K562 (cell line): ENCODE results near the gene IP6K3. TPM values are rescaled to one million over a fixed set of nuclear protein-coding genes. Genes with fewer than 3 reads are reported as not detected.

ENCODE experiments used
- ARID2 ChIP-seq: fragments of 450-650 bp; IDR thresholded peaks from 2 replicates; pipeline ENCODE4 v1.6.1; 2017; ENCODE audit warnings: antibody characterized with exemption, mild to moderate bottlenecking
- BRCA1 ChIP-seq, 2 experiments: fragments of 450-650 bp in 1 of 2; sonication (generic) in 1 of 2; formaldehyde crosslinking in 1 of 2; IDR thresholded peaks; 2 replicates each; pipeline versions ENCODE4 v1.5.0 to v1.6.1; 2017 to 2020; ENCODE audit warnings: mild to moderate bottlenecking in 1 of 2, missing genetic modification reagents in 1 of 2
- BRF1 ChIP-seq: IDR thresholded peaks from 3 replicates; pipeline ENCODE4 v1.6.1; 2011; ENCODE audit warnings: borderline replicate concordance, mild to moderate bottlenecking; ENCODE audit not compliant: insufficient read length; ENCODE audit errors: extremely low read depth
- E2F3 ChIP-seq: fragments of 250-450 bp; sonication (Bioruptor Pico); IDR thresholded peaks from 2 replicates; pipeline ENCODE4 v1.4.0; 2020; ENCODE audit warnings: mild to moderate bottlenecking
- ETS2 ChIP-seq: IDR thresholded peaks from 2 replicates; pipeline ENCODE4 v1.6.1; 2016; ENCODE audit warnings: borderline replicate concordance, missing genetic modification characterization, mild to moderate bottlenecking, moderate library complexity, missing compliant biosample characterization; ENCODE audit not compliant: poor library complexity, severe bottlenecking
- ETV6 ChIP-seq, 3 experiments: fragments of 150-350 bp in 1 of 3; sonication (generic) in 1 of 3; formaldehyde crosslinking in 1 of 3; IDR thresholded peaks; 2 replicates each; pipeline versions ENCODE4 v1.6.1 to v1.8.0; 2014 to 2022; ENCODE audit warnings: borderline replicate concordance in 2 of 3, low read depth in 2 of 3, antibody characterized with exemption in 1 of 3, low read length in 1 of 3, mild to moderate bottlenecking in 1 of 3, missing genetic modification reagents in 1 of 3
- GABPA ChIP-seq: fragments of 200-800 bp; sonication (Bioruptor generic); conservative IDR thresholded peaks from 2 replicates; pipeline ENCODE4 v1.6.1; 2016; ENCODE audit warnings: low read depth, missing genetic modification characterization, missing compliant biosample characterization
- MIER1 ChIP-seq: fragments of 450-650 bp; IDR thresholded peaks from 2 replicates; pipeline ENCODE4 v1.6.1; 2016; ENCODE audit warnings: antibody characterized with exemption, mild to moderate bottlenecking, low read depth
- NFATC3 ChIP-seq: fragments of 450-650 bp; IDR thresholded peaks from 2 replicates; pipeline ENCODE4 v1.6.1; 2017; ENCODE audit warnings: mild to moderate bottlenecking
- PURB ChIP-seq: sonication (generic); formaldehyde crosslinking; IDR thresholded peaks from 2 replicates; pipeline ENCODE4 v1.9.0; 2021; ENCODE audit warnings: low read depth, mild to moderate bottlenecking, missing genetic modification reagents
- SP1 ChIP-seq: sonication (generic); formaldehyde crosslinking; IDR thresholded peaks from 2 replicates; pipeline ENCODE4 v1.8.1; 2022; ENCODE audit warnings: mild to moderate bottlenecking, missing genetic modification reagents
- TBL1XR1 ChIP-seq, 2 experiments: IDR thresholded peaks; 2 replicates each; pipeline ENCODE4 v1.6.1; 2012; ENCODE audit warnings: improper control_type of control experiment in 2 of 2, low read length in 2 of 2, mild to moderate bottlenecking in 1 of 2
- TCF7L2 ChIP-seq: fragments of 150-350 bp; IDR thresholded peaks from 2 replicates; pipeline ENCODE4 v1.6.1; 2016; ENCODE audit warnings: low read depth, mild to moderate bottlenecking, low read length, moderate library complexity
- ZKSCAN1 ChIP-seq: fragments of 150-350 bp; IDR thresholded peaks from 2 replicates; pipeline ENCODE4 v1.6.1; 2016; ENCODE audit warnings: low read depth, low read length
- polyA plus RNA-seq, 8 experiments: library from polyadenylated mRNA; depleted of rRNA in 4 of 8; stranded (reverse) in 5 of 8; unstranded in 3 of 8; fragments of >200 nt; fragmentation: Nextera tagmentation in 2 of 8; fragmentation: Illumina TruSeq in 1 of 8; extraction: Ambion mirVana in 2 of 8; extraction: Trizol in 1 of 8; gene quantifications; 2 replicates each; pipeline versions ENCODE4 v1.2.1 to v1.2.3, GENCODE V29; 2011 to 2014; ENCODE audit warnings: inconsistent platforms in 1 of 8, missing spikeins in 1 of 8
- total RNA-seq, 7 experiments: library from RNA; depleted of rRNA in 6 of 7; stranded (reverse); fragments of >200 nt in 6 of 7; fragmentation: Illumina TruSeq in 2 of 7; extraction: Trizol in 2 of 7; gene quantifications; 2 replicates each; pipeline versions ENCODE4 v1.2.1 to v1.2.3, GENCODE V29; 2011 to 2021; ENCODE audit warnings: low replicate concordance in 1 of 7
- TF ChIP-seq, protein P1 (sequence below): fragments of 450-650 bp; formaldehyde crosslinking; IDR thresholded peaks from 2 replicates; pipeline ENCODE4 v1.4.0; 2020; ENCODE audit warnings: mild to moderate bottlenecking, moderate library complexity
- TF ChIP-seq, protein P2 (sequence below), 2 experiments: fragments of 450-650 bp in 1 of 2; sonication (generic) in 1 of 2; formaldehyde crosslinking in 1 of 2; IDR thresholded peaks in 1 of 2; conservative IDR thresholded peaks in 1 of 2; 2 replicates each; pipeline versions ENCODE4 v1.6.1 to v1.8.1; 2016 to 2023; ENCODE audit warnings: mild to moderate bottlenecking in 2 of 2, moderate library complexity in 2 of 2, inconsistent platforms in 1 of 2, missing genetic modification reagents in 1 of 2
- TF ChIP-seq, protein P3 (sequence below): fragments of 450-650 bp; IDR thresholded peaks from one replicate; pipeline ENCODE4 v1.6.1; 2018; ENCODE audit warnings: mild to moderate bottlenecking, moderate library complexity; ENCODE audit not compliant: partially characterized antibody
- TF ChIP-seq, protein P4 (sequence below): sonication (generic); formaldehyde crosslinking; IDR thresholded peaks from 2 replicates; pipeline ENCODE4 v1.8.1; 2022; ENCODE audit warnings: missing genetic modification reagents
- TF ChIP-seq, protein P5 (sequence below): sonication (generic); formaldehyde crosslinking; IDR thresholded peaks from 2 replicates; pipeline ENCODE4 v1.8.1; 2022; ENCODE audit warnings: missing genetic modification reagents
- TF ChIP-seq, protein P6 (sequence below): sonication (generic); formaldehyde crosslinking; IDR thresholded peaks from 2 replicates; pipeline ENCODE4 v1.8.0; 2022; ENCODE audit warnings: missing genetic modification reagents, mild to moderate bottlenecking, moderate library complexity, borderline replicate concordance

Gene IP6K3
- total and polyA plus RNA-seq, 9 of the 15 experiments (the other 6 are each of a cell fraction or from before 2014, with no cell fraction given): not detected

DNA sequence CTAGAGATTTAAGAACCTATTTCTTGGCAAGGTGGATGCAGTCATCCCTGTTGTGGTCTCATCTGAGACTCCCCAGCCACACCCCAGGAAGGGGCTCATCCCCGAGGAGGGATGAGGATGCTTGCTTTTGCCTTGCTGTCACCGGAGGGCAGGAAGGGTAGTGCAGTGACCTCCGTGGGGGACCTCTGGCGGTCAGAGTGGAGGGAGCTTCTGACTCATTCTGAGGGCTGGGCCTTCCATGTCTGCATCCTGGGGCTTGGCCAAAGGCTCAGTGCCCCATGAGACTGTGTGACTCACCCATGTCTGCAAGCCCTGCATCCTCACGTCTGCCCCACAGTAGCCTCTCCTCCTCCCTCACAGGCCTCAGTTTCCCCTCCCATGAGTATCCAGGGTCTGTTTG lies 73.9 kb downstream of the IP6K3 start (continued):
- TF ChIP-seq, protein P1, sequence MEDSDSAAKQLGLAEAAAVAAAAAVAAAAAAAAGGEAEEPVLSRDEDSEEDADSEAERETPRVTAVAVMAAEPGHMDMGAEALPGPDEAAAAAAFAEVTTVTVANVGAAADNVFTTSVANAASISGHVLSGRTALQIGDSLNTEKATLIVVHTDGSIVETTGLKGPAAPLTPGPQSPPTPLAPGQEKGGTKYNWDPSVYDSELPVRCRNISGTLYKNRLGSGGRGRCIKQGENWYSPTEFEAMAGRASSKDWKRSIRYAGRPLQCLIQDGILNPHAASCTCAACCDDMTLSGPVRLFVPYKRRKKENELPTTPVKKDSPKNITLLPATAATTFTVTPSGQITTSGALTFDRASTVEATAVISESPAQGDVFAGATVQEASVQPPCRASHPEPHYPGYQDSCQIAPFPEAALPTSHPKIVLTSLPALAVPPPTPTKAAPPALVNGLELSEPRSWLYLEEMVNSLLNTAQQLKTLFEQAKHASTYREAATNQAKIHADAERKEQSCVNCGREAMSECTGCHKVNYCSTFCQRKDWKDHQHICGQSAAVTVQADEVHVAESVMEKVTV (CRISPR knock-in tag): no peak
- TF ChIP-seq ZKSCAN1 (no peak), TCF7L2 (no peak), SP1 (CRISPR knock-in tag) (no peak), ARID2 (no peak), ETS2 (tag) (no peak), MIER1 (no peak), PURB (no peak), GABPA (tag) (no peak), TBL1XR1 (IDR thresholded peaks at IDR 0.05; ENCODE audit: low read length in 2 of 2) (no peak), ETV6 (IDR thresholded peaks at IDR 0.05; ENCODE audit: borderline replicate concordance in 1 of 2, low read depth in 2 of 2, low read length in 1 of 2) (no peak), ETV6 (CRISPR knock-in tag; IDR thresholded peaks at IDR 0.05; ENCODE audit: borderline replicate concordance) (no peak), NFATC3 (no peak), BRCA1 (IDR thresholded peaks at IDR 0.05) (no peak), BRCA1 (CRISPR knock-in tag; IDR thresholded peaks at IDR 0.05) (no peak), E2F3 (CRISPR knock-in tag) (no peak), BRF1 (no peak)
- TF ChIP-seq, protein P2, sequence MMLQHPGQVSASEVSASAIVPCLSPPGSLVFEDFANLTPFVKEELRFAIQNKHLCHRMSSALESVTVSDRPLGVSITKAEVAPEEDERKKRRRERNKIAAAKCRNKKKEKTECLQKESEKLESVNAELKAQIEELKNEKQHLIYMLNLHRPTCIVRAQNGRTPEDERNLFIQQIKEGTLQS (IDR thresholded peaks at IDR 0.05): peak; percentile 86
- TF ChIP-seq, protein P2 (CRISPR knock-in tag; conservative IDR thresholded peaks at IDR 0.05): no peak
- TF ChIP-seq, protein P3, sequence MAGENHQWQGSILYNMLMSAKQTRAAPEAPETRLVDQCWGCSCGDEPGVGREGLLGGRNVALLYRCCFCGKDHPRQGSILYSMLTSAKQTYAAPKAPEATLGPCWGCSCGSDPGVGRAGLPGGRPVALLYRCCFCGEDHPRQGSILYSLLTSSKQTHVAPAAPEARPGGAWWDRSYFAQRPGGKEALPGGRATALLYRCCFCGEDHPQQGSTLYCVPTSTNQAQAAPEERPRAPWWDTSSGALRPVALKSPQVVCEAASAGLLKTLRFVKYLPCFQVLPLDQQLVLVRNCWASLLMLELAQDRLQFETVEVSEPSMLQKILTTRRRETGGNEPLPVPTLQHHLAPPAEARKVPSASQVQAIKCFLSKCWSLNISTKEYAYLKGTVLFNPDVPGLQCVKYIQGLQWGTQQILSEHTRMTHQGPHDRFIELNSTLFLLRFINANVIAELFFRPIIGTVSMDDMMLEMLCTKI: no peak
- TF ChIP-seq, protein P4, sequence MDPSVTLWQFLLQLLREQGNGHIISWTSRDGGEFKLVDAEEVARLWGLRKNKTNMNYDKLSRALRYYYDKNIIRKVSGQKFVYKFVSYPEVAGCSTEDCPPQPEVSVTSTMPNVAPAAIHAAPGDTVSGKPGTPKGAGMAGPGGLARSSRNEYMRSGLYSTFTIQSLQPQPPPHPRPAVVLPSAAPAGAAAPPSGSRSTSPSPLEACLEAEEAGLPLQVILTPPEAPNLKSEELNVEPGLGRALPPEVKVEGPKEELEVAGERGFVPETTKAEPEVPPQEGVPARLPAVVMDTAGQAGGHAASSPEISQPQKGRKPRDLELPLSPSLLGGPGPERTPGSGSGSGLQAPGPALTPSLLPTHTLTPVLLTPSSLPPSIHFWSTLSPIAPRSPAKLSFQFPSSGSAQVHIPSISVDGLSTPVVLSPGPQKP (CRISPR knock-in tag): no peak
- TF ChIP-seq, protein P5, sequence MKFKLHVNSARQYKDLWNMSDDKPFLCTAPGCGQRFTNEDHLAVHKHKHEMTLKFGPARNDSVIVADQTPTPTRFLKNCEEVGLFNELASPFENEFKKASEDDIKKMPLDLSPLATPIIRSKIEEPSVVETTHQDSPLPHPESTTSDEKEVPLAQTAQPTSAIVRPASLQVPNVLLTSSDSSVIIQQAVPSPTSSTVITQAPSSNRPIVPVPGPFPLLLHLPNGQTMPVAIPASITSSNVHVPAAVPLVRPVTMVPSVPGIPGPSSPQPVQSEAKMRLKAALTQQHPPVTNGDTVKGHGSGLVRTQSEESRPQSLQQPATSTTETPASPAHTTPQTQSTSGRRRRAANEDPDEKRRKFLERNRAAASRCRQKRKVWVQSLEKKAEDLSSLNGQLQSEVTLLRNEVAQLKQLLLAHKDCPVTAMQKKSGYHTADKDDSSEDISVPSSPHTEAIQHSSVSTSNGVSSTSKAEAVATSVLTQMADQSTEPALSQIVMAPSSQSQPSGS (CRISPR knock-in tag): no peak
- TF ChIP-seq, protein P6, sequence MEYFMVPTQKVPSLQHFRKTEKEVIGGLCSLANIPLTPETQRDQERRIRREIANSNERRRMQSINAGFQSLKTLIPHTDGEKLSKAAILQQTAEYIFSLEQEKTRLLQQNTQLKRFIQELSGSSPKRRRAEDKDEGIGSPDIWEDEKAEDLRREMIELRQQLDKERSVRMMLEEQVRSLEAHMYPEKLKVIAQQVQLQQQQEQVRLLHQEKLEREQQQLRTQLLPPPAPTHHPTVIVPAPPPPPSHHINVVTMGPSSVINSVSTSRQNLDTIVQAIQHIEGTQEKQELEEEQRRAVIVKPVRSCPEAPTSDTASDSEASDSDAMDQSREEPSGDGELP (CRISPR knock-in tag): peak; percentile 47; the same call in 1 of the 2 replicates
